GM19452 (cell line): ENCODE measurements around the gene CCDC33.
"Not testable (repeated sequence)": the region's sequence is repeated elsewhere in the genome, so short reads cannot be mapped to it uniquely, and the experiment has no call there.

ENCODE experiments used
- ATAC-seq: cut with Tn5 transposase; IDR thresholded peaks from one replicate; pipeline ENCODE4 v1.9.1; 2021; ENCODE audit not compliant: unreplicated experiment

Gene CCDC33

DNA sequence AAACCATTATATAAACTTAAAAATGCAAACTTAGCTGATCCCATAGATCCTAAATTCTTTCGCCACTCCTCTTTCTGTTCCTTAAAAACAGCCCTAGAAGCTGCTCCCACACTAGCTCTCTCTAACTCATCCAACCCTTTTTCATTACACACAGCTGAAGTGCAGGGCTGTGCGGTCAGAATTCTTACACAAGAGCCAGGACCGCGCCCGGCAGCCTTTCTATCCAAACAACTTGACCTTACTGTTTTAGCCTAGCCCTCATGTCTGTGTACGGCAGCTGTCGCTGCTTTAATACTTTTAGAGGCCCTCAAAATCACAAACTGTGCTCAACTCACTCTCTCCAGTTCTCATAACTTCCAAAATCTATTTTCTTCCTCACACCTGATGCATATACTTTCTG is 121.4 kb downstream of the CCDC33 start:
- not testable (repeated sequence) for ATAC-seq

DNA sequence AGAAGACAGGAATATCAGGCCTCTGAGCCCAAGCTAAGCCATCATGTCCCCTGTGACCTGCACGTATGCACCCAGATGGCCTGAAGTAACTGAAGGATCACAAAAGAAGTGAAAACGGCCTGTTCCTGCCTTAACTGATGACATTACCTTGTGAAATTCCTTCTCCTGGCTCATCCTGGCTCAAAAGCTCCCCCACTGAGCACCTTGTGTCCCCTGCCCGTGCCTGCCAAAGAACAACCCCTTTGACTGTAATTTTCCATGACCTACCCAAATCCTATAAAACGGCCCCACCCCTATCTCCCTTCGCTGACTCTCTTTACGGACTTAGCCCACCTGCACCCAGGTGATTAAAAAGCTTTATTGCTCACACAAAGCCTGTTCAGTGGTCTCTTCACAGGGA is 123.2 kb downstream of the CCDC33 start:
- ATAC-seq: not testable (repeated sequence)

DNA sequence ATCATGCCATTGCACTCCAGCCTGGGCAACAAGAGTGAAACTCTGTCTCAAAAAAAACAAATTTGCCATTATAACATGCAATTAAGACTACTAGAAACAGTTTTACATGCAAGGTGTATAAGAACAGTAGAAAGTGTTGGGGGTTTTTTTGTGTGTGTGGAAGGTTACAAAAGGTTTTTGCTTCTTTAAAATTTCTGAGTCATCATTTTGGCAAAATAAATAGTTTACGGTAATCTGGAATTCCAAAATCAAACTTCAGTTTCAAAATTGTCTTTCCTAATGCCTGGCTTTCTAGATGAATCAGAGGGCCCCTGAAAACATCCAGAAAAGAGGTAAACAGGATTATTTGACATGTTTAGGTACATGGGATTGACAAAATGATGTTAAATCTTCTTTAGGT is 124.7 kb downstream of the CCDC33 start:
- not testable (repeated sequence) for ATAC-seq

DNA sequence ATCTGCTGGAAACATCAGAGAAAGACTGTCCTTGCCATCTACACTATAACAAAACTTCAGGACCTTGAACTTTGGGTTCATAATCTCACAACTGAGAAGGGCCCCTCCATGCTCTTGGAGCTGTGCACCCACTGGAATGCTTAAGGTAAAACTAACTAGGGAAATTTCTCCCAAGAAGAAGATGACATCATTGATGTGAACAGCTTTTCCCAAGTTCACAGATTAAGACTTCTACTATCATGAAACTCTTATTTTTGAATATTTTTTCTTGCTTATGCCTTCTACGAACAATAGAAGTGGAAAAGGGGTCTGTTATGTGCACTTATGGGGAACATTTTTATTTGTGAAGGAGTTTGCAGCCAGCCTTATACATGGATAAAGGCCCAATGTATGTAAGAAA is 126.4 kb downstream of the CCDC33 start:
- no peak for ATAC-seq

DNA sequence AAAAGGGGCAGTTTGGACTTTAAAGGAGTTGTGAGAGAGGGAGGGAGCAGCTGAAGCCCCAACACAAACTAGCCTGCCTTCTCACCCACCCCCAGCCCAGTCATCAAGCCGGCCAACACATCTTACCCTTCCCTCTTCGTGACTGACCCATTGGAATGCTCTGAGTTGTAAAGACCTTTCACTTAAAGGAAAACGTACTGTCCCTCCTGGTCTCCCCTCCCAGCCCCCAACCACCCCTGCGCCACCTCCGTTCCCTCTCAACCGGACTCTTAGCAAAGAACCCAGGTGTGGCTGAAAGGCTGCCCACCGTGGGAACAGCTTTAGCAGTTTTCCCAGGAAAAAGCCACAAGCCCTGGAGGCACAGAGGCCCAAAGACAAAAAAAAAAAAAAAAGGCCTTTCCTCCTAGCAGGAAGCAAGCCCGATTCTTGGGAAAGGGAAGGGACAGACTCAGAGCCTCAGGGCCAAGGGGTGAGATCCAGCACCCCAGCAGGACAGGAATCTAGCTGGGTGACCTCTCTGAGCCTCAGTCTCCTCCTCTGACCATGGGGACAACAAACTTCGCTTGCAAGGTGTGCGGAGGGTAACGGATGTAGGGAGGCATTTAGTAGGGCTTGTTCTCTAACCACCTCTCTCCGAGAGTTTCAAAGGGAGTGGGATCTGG is 128.9 kb downstream of the CCDC33 start:
- ATAC-seq: no peak

DNA sequence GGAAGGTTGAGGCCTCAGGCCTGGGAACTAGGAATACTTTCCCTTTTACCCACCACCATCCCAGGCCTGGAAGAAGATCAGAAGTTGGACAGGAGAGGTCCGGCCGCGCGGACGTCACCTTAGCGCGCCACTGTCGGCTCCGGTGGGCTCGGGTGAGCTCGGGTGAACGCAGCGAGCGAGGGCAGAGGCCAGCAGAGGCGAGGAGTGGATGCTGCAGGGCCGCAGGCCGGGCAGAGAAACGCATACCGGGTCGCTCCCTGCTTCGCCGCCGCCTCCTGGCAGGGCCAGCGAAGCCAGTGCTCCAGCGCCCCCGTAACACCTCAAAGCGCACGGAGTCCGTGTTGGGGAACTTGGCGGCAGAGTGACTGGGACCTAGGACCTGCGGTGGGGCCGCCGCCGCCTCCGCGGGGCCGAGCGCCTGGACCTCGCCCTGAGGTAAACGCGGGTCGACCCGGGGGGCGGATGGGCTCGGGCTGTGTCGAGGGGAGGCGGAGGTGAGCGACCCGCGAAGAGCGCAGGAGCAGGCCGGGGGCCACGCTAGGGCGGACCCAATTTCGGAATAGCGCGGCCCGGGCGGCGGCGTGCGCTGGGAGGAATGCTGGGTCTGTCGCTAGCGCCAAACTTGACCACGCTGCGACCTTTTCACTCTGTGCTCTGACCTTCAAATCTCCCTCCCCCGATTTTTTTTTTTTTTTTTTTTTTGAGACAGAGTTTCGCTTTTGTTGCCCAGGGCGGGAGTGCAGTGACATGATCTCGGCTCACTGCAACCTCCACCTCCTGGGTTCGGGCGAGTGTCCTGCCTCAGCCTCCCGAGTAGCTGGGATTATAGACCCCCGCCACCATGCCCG is 129.7 kb downstream of the CCDC33 start:
- ATAC-seq: no peak

DNA sequence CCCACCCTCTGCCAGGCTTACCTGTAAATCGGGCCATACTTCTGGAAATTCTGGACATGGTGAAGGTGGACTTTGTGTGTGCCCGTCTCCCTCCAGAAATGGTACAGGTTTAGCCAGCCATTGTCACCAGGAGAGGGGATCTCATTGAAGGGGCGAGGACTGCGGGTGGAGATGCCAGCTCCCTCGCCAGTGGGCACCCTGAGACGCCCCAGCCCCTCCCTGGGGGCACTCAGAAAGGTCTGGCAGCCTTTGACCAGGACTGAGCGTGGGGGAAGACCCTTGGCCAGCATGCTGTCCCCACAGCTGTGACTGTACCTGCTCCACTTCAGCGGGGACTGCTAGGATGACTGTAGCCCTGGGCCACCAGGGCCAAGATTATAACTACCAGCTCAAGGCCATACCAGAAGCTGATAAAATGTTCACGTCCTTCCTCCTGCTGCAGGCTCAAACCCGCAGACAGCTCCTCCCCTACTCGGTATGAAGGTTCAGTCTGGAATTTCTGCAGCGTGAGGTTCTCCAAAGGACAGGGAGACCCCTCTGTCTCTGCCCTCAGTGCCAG is 131.2 kb downstream of the CCDC33 start, which contains the start of gene CYP11A1:
Gene CYP11A1 (minus strand): TSS at position 351 of the 559 bp plus-strand sequence. CDS start 61 bp downstream, at position 290.
- ATAC-seq: no peak

DNA sequence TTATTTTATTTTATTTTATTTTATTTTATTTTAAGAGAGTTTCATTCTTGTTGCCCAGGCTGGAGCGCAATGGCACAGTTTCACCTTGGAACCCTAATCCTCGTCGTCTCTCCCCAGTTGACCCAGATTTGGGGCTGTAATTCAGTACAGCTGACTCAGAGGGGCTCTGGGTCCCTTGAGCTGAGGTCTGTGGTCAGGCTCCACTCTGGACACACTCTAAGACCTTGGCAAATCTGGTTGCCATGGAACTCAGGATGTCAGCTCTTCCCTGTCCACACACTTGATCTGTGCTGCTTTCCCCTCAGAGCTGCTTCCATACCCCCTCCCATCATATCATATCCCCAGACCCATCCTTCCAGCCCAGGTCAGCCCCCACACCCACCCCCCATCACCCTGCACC is 132.0 kb downstream of the CCDC33 start:
- ATAC-seq: no peak

DNA sequence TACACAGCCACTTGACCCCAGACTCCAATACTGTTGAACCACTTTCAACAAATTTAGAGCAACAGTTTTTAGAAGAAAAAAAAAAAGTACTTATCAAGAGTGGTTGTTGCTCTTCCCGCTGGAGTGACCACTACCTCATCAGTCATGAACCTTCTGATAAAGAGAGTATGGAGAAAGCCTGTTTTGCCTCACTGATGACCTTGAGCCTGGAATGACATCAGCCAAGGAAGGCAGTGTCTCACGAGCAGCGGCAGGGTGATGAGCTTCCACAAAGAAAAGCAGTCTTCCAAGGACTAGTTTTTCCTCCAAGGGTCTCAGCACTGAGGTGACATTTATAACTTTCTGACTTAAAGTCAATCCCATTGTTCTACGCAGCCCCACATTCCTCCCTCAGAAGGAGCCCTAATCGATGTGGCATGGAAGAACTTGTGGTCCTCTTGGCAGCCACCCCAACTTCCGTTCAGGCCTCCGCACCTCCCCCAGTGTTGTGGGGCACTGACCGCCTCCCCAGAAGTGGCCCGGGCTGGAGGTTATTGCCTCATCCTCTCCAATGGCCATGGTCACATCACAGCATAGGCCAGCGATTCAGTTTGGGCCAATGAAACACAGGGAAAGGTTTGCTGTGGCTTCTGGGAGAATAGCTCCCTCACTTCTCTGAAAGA is 133.1 kb downstream of the CCDC33 start:
- no peak for ATAC-seq

DNA sequence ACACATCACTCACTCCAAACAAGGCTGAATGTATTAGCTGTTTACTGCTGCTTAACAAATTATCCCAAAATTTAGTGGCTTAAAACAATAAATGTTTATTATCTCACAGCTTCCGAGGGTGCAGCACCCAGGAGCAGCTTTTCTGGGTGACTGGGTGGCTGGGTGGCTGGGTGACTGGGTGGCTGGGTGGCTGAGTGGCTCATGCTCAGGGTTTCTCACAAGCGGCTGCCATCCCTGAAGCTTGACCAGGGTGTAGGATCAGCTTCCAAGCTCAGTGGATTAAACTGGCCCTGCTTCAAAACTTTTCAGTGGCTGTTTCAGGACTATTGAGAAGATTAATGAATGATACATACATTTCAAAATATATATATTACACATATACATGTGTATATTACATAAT is 133.6 kb downstream of the CCDC33 start:
- no peak for ATAC-seq

DNA sequence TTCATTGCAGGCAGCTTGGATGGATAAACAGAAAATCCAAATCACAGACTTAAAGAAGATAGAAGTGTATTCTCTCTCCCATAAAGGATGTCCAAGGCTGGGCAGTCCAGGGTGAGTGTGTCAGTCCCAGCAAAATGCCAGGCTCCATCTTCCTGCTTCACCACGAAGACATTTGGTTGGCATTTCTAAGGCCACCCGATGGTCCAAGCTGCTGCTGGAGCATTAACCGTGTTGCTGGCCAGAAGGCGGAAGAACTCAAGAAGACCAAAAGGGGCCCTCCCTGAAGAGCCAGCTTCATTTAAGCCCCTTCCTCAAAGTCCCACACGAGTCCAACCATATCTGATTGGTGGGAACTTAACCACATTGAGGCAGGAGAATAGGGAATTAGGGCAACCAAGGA is 134.3 kb downstream of the CCDC33 start:
- ATAC-seq: no peak

DNA sequence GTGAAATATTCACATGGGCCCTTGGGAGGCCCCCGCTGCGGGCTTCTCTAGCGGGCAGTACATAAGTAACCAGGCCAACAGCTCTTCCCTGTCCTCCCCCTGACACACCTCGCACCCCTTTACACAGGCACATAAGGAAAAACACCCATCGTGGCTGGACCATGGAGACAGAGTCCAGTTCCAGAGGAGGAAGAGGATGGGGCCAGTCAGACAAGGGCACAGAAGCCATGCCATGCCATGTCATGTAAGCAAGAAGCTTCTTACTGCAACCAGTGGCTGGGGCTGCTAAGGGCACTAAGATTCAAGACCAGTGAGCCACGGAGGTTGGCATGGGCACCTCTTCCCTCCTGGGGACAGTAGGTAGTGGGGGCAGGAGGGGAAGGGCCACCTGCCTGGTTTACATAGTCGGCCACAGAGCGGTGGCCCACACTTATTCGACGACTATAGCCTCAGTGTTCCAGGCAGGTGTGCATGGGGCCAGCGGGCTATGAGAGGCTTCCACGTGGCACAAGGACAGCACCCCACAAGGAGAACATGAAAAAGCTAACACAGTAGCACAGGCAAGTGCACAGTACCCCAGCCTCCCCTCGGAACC is 137.0 kb downstream of the CCDC33 start:
- no peak for ATAC-seq

DNA sequence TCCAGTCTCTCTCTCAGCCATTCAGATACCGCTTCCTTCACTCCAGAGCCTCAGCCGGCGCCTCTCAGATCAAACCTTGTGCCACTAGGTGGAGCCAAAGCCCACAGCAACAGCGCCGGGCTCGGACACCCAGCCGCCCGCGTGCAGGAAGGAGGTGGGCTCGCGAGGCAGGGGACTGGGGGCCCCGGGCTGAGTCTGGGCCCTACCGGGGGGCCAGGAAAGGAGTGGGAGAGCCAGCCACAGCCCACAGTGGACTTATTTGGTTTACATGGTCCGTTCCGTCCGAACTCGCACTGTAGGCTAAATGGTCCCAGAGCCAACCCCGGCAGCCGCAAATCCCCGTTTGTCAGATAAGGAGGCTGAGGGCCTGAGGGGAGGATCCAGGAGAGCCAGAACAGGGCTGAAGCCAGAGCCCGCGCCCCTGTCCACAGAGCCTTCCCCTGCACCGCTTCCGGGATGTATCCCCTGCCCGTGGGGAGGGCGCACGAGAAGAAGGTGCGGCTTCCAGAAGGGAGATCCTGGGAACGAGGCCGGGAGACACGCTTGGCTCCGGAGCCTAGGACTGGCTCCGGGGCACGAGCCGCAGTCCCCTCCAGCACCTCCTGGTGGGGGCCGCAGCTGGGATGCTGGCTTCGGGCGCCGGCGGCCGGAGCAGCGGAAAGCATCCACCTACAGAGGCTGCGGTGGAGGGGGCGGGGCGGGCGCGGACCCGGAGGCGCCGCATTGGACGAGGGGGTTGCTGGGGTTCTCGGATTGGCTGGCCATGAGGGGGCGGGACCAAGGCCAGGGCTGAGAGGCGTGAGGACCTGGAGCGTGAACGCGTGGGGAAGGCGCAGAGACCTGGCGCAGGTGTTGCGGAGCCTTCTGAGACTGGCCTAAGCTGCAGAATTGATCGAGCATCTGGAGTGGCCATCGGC is 137.9 kb downstream of the CCDC33 start:
- ATAC-seq: peak; percentile 62

DNA sequence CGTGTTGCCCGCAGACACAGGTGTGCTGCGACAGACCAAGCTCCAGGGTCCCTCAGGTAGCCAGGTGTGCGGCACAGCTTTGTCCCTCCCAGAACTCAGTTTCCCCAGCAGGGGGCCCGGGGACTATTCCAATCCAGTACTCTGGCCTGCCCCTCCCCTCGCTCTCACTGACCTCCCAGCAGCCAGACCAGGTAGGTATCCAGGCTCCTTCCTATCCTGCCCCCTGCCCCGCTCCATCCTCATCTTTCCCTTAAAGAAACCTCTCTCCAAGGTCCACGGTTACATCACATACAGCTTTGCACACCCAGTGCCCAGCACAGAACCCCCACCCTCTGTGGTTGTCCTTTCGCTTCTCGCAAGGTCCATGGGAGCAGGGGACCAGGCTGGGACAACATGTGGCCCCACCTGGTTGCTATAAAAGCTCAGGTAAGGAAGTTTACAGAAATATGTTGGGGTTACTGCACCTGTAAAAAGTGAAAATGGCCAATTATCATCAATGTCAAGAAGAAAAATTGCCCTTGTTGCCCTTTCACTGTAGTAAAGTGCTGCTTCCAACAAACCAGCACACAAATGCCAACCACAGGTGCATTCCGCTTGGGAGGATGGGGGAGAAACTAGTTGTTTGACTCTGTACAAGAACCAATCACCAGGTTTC is 138.6 kb downstream of the CCDC33 start:
- no peak for ATAC-seq

DNA sequence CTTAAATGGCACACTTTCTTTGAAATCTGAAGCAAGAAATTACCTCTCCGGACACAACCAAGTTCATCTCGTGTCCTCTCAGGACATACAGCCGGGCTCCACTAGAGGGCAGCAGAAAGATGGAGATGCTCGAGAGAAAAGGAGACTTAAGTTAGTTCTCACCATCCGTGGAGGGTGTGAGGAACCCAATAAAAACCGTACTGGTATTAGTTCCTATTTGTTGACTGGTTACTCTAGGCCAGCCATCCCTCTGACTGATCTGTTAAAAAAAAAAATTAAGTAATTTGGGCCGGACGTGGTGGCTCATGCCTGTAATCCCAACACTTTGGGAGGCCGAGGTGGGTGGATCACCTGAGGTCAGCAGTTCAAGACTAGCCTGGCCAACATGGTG is 139.2 kb downstream of the CCDC33 start:
- ATAC-seq: no peak

DNA sequence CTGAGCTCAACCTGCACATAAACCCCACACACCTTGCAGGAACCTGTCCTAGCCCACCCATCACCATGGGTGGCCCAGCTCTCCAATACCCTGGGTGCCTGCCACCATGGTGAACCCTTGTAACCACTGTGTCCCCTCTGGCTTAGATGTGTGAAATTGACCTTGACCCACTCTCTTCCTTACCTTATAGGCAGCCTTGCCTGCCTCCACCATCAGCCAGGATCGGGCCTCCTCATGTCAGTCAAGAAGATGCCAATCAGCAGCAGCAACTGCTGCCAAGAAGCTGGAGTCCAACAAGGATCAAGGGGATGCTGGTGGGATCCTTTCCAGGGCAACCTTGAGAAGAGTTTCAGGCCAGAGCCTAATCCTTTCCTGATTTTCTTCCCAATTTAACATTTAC is 140.1 kb downstream of the CCDC33 start:
- no peak for ATAC-seq

DNA sequence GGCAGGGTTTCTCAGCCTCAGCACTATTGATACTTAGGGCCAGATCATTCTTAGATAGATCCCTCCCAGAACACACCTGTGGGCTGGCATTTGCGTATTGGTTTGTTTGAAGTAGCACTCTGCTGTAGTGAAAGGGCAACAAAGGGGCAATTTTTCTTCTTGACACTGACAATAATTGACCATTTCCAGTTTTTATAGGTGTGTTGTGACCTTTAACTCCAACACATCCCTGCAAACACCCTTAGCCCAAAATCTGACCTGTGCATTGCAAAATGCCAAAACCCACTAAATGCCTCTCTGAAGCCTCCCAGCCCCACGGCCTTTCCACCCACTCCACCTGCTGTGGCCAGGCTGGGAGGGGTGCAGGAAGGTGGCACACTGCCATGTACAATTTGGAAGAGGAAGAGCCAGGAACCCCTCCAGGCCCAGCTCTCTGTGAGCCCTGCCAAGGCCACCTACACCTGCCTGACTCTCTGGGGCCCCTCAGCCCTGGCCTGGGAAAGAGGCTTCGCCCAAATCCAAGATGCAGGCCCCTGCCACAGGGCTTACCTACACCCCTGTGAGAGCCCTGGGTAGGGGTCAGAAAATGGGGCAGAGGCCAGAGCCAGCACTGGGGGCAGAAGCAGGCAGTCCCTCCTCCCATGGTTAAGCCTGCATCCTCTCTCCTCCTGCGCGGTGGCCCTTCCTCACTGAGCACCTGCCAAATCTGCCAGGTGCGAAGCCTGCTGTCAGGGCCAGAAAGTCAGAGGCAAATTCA is 140.9 kb downstream of the CCDC33 start:
- no peak for ATAC-seq

DNA sequence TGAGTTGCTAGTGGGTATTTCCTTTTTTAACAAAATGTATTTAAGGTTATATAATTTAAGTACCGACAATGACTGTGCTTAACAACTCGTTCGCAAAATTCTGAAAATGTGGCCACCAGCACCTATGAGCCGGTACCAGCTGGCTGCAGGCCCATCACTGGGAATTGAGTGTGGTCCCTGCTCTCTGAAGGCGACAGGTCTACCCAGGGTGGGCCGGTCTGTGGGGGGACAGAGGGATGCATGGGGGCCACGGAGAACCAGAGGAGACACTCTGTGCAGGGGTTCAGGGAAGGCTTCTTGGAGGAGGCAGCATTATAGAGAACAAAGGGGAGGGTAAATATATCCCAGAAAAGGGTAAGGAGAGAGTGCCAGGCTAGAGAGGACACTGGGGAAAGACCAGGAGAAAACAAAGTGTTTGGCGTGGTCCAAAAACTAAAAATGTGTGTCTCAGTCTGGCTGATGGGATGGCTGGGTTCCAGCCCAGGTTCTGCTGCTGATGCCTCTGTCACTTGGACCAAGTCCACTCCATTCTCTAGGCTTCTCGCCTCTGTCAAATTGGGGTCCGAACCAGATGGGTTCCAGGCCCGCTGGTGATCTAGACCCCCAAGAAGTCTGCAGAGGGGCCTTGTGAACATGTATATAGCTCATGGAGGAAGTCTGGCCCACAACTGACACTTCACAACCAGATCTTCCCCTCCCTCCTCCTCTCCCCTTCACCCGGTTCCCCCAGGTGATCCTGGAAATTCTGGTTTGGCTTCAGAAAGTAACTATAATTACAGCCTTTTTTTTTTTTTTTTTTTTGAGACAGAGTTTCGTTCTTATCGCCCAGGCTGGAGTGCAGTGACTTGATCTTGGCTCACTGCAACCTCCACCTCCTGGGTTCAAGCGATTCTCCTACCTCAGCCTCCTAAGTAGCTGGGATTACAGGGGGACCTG is 142.0 kb downstream of the CCDC33 start:
- no peak for ATAC-seq
